ENCODE measurements around the gene HOXD10. TPM values are rescaled to one million over a fixed set of nuclear protein-coding genes. Genes with fewer than 3 reads are reported as not detected.

HOXD10 gene
- total RNA-seq, 1 donor = not detected

DNA sequence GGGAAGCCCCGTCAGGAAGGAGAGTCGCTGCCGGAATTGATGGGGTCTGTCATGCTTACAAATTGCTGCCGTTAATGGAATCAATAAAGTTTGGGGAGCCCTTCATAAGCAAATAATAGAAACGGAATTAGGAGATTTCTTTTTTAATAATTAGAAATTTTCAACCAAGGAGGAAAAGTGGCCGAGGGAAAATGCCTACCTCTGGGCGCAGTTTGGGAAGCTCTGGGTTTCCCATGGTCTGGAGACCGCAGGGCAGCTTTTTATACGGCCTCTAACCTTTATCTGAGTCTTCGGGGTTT, 34.1 kb upstream of the HOXD10 start:
- no peak for DNase-seq (ENCODE audit: low read depth in 2 of 3, low spot score in 2 of 3)

DNA sequence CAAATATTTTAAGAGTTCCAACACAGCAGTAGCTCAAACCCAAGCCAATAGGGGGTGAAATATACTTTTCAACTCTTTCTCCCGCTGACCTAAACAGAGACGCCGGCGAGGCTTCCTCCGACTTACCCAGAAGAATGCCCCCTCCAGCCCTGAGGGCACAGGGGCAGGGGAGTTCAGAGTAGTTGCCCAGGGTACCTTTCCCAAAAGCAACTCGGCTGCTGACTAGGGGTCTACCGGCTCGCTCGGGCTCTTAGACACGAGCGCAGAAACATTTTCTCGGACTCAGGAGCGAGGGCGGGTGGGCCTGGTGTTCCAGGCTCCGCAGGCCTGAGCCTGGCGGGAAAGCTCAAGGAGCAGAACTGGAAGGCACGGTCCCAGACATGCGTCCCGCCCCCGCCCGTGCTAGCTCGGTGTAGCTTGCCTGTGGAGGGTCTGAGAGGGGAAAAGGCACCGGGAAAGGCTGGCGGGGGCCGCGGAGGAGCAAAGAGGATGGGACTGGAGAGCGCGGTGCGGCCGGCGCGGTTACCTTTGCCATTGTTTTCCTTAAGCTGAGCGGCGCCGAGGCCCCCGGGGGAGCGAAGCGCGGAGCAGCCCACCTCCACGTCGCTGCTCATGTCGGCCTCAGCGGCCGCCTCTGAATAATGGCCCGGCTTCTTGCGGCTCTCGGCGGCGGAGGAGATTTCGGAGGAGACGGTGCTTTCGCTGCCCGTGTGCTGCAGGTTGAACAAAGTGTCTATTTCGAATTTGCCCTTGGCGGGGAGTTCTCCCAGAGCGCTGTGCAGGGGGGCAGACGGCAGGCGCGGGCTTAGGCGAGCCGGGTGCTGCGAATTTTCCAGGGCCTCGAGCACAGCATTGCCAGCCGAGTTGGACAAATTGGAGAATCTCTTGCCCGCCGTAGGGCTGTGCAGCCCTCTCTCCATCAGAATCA, 33.5 kb upstream of the HOXD10 start:
- DNase-seq (ENCODE audit: low read depth in 2 of 3, low spot score in 2 of 3) = no peak

DNA sequence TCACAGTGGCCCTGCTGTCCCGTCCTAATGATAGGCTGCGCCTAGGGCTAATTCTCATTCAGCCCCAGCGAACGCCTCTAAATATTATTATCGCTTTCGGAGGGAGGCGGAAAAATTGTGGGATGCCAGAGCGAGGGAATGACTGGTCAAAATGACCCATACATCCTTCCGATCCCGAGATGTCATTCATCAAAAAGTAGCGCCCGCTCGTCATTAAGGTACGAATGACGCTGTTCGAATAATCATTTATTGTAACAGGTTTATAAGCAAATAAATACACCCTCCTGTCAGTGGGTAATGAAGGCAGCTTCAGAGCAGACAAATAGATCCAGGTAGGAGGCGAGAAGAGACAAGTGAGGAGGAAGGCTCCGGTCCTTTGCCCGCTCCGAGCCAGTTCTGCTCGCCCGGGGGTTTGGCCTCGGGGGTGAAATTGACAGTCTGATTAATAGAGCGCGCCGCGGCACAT, 32.7 kb upstream of the HOXD10 start, which contains the start of gene EVX2:
Gene EVX2 (minus strand): TSS at position 167 of the 466 bp plus-strand sequence. CDS start 186 bp downstream, outside the sequence.
- no peak for DNase-seq (ENCODE audit: low read depth in 2 of 3, low spot score in 2 of 3)

DNA sequence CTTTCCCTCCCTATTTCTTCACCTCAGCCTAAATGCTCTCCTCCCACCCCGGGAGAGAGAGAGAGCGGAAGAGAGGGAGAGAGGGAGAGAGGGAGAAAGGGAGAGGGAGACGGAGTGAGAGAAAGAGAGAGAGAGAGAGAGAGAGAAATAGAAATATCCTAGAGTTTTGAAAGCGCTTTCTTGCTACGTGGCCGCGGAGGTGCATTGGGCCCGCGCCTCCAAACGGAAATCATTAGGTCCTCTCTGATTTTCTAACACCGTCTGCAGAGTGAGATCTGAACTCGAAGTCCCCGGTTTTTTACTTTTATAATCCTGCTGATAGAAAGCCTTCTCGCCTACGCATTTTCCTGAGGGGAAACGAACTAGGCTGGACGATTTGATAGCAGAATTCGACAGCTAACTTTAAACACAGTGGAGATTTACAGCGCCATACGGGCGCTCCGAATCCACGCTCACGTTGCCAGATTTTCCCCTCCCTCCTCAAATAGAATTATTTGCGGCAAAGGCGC, 31.9 kb upstream of the HOXD10 start:
- no peak for DNase-seq (ENCODE audit: low read depth in 2 of 3, low spot score in 2 of 3)

DNA sequence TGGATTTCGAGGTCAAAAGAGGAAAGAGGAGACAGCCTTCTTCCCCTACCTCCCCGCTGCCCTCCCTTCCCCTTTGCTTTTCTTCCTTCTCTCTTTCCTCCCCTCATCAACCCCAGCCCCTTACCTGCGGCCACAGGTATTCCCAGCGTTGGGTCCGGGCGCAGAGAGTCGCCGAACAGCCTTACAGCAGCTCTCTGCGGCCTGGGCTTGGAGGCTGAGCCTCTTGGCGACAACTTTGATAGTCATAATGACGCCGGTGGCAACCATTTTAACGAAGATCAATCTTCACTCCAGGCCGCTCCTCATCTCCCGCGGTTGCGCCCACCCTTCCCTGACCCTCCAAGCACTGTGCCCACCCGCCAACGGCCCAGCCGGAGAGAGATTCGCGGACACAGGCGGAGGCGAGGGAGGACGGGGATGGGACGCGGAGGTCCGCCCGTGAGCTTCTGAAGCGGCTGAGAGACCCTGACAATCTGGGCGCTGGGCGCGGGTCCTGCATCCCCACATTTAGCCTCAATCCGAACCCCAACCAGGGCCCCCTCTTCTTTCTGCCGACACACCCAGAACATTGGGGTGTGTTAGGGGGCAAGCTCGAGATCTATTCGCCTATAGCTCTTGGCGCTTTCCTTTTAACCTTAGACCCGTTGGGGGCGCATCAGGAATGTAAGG, 31.3 kb upstream of the HOXD10 start:
- DNase-seq (ENCODE audit: low read depth in 2 of 3, low spot score in 2 of 3) = no peak

DNA sequence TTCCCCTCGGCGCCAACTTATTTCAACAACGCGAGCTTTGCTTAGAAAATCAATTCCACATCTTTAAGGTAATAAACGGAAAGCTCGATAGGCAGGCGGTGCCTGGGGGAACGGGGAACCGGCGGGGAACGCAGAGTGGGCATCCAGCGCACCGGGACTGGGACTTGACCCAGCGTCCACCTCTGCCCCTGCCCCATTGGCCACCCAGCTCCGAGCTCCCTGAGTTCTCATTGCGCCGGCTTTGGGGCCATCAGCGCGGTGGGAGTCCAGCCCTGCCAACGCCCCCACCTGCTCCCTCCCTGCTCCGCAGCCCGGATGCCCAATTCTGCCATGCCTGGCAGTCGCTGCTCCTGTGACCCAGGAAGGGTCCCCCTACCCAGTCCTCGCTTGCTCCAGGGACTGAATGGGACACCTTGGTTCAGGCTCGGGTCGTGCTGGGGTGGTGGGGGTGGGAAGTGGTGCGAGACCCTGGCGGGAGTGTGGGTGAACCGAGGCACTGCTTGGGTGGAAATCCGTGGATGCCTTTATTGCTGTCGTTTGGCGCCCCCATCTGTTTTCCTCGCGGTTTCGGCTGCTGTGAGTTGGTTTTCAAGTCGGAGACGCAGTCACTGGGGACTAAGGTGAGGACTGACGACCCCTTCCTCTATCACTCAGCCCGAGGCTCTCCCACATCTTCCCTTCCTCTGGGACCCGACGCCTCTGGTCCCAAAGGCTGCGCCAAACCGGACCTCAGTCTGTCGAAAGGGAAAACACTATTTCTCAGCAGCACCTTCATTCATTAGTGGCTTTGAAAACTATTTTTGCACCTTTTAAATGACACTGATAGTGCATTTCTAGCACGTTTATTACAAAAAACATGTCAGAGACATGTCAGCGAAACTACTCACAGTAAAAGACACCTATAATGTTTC, 30.5 kb upstream of the HOXD10 start:
- DNase-seq (ENCODE audit: low read depth in 2 of 3, low spot score in 2 of 3) = no peak

DNA sequence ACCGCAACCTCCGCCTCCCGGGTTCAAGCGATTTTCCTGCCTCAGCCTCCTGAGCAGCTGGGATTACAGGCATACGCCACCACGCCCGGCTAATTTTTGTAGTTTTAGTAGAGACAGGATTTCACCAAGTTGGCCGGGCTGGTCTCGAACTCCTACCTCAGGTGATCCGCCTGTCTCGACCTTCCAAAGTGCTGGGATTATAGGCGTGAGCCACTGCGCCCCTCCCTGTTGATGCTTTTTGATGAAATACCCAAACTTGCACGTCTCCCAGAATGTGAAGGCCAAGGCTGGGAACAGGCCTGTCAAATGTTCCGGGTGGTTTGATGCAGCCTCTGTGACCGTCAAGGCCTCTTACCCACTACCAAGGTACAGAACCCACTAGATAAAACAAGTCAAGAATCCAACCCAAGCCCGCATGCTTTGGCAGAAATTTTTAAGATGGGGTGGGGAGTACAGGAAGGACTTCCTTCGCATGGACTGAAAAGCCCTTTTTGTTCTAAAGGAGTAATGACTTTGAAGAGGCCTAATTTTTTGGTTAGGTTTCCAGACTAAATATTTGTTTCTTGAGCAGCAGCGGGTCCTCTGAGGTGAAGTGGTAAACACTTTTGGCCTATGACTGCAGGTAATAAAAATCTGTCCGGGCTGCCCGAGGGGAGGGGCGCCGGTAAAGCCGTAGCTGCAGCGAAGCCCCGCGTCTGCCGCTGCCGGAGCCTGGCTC, 29.1 kb upstream of the HOXD10 start:
- DNase-seq (ENCODE audit: low read depth in 2 of 3, low spot score in 2 of 3) = no peak

DNA sequence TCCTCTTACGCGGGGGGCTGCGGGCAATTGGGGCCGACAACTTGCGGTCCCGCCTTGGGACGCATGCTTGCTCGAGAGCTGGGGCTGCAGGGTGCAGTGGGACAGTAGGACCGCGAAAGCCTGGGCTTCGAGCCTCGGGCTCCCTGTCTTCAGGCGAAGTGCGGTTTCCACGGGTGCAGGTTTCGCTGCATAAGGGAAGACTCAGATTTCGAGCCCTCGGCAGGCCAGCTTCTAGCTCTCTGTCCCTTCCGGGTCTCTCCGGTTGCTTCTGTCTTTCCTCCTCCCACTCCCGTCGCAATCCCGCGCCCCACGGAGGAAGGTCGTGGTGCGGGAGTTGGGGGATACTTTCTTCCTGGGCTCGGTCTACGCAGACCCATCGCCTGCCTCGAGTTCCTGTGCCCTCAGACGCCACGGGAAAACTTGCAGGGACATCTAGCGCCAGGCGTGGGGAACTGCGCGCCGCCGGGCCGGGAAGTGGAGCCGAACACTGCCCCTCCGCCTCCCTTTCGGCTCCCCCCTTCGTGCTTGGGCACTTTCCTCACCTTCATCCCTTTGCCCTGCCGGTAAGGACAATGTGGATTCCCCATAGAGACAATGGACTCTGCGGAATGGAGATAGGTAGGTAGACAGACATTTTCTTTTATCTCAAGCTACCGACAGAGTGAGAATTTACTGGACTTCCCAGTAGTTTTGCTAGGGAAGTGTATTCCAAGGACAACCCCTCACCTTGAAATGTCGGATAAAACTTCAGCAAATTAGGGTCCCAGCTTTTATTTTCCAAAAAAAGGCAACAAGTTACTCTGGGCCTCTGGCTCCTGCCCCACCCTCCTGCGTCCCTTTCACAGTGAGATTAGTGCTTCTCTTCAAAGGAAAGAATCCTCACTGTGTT, 28.3 kb upstream of the HOXD10 start:
- DNase-seq (ENCODE audit: low read depth in 2 of 3, low spot score in 2 of 3) = no peak

DNA sequence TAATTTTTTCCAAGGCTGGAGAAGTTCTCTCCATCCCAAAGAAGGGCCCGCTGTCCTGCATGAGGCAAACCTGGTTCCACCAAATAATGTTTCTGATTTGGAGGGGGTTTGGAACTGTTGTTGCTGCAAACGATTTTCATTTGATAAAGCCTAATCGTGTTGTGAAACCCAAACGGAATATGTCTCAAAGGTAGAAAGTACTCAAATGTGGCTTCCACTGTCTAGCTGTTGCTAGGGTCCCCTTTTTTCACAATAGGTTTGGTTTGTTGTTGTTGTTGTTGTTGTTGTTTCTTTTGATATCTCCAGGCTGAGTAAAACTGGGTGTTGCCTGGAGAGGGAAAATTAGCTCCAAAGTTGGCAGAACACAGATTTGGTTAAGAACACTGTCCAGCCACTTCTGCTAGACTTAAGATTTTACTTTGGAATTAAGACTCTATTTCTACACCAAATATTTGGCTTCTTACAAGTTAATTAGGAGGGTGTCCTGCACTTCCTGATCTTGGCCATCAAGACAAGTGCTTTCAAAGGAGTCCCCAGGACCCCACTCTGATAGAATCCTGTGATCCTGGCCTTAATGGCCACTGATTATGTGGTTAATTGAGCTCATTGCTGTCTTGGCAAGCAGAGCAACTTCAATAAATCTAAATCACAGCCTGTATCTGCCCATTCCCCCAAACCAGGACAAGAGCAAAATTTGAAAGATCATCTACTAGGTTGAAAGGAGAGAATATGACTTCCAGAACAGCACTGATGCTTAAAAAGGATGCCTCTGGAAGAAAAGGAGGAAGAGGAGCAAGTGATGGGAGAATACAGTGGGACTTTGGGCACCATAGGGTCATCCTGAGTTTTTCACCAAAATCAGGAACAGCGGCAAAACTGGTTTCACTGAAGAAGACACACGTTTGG, 27.4 kb upstream of the HOXD10 start:
- no peak for DNase-seq (ENCODE audit: low read depth in 2 of 3, low spot score in 2 of 3)

DNA sequence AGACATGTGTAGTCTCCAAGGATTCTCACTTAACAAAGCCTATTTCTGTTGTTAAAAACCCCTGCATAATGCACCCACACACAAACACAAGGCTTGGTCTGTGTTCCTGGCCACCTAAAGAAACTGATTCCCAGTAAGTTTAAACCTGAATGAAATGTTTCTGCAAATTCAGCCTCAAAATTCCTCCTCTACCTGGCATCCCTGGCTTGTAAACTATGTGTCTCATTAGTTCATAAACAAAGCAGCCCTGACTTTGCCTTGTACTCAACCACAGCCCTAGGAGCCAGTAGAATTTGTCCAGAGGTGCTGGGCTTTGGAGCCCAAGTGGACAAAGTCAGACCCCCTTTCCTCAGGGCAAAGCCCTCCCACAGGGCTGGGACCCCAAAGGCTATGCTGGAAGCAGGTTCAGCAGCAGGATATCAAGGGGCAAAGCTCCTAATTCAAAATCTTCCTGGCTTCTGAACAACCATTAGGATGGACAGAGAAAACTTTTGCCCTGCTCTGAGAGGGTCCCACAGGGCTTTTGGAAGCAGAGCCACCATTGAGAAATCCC, 26.7 kb upstream of the HOXD10 start:
- DNase-seq (ENCODE audit: low read depth in 2 of 3, low spot score in 2 of 3) = no peak

DNA sequence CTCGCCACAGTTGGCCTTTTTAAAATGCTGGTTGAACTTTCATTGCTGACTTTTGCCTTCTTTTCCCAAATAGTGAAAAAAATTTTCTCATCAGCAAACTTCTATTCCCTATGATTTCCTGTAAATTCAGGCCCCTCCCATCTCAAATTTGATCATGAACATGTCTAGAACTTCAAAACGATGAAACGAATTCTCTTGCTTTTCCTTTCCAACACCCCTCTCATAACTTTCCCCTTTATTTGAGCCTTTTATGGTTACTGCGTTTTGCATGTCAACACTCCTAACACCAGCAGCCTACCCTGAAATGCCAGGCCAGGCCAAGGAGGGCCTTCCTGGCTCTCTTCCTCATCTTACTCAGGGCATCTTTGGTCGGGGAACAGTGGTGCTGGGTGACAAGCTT, 25.7 kb upstream of the HOXD10 start:
- DNase-seq (ENCODE audit: low read depth in 2 of 3, low spot score in 2 of 3) = no peak

DNA sequence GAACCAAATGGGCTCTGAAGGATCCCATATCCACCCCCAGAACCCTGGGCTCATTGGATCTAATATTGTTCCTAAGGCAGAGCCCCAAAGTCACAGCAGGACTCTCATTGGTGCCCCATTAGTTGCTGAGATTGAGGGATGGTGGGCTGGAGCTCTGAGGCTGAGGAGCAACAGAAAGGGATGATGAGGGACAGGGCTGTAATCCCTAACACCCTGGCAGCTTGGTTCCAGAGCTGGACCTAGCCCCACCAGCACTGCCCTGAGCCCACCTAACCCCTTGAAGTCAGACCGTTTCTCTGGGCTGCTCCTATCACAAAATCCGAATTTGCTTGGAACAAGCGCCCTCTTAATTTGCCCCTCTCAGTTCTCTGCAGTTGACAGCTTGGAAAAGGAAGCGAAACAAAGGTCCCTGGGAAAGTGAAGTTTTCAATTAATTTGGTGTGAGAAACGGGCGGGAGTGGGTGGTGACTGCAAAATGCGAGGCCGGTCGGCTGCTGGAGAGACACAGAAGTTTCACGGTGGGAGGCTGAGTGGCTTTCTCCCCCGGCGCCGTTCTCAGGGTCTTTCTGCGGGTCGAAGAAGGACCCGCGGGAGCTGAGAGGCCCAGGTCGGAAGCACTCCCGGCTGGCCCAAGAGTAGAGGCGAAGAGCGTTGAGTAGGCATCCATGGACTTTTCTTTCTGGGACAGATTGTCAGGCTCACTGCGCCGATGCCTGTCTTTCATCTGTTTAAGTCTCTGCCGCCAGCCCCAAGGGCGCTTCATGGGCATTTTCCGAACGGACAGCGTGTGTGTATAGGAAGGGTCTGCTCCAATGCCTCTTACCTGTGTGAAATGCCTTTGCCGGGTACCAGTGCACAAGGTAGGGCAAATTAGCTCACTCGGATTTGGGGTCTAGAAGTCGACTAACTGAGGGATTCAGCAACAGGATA, 25.0 kb upstream of the HOXD10 start:
- no peak for DNase-seq (ENCODE audit: low read depth in 2 of 3, low spot score in 2 of 3)

DNA sequence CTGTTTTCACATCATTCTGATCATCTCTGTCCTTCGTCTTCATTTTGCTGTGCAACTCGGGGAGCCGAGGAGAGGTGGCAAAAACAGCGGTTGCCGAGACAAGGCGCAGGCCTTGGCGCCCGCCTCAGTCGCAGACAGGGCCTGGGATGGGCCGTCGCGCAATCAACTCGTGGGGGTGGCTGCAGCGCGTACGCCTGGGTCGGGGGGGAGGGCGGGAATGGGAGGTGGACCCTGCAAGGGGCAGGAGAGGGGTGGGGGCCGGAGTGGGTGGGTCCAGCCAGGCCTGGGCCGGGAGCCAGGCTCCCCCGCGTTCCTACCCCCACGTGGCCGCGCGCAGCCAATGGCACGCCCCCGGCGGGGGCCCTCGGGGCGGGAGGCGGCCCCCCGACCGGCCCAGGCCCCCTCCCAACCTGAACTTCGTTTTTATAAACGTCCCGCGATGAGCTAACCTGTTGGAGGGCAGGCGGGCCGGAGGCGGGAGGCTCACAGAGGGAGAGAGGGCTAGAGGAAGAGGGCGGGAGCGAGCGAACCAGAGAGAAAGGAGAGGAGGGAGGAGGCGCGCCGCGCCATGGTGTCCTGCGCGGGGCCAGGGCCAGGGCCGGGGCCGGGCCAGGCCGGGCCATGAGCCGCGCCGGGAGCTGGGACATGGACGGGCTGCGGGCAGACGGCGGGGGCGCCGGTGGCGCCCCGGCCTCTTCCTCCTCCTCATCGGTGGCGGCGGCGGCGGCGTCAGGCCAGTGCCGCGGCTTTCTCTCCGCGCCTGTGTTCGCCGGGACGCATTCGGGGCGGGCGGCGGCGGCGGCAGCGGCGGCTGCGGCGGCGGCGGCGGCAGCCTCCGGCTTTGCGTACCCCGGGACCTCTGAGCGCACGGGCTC, 24.1 kb upstream of the HOXD10 start, which contains the start of gene HOXD13:
Gene HOXD13 (plus strand): TSS at position 452 of the 875 bp plus-strand sequence. CDS start 170 bp downstream, at position 622.
- no peak for DNase-seq (ENCODE audit: low read depth in 2 of 3, low spot score in 2 of 3)

DNA sequence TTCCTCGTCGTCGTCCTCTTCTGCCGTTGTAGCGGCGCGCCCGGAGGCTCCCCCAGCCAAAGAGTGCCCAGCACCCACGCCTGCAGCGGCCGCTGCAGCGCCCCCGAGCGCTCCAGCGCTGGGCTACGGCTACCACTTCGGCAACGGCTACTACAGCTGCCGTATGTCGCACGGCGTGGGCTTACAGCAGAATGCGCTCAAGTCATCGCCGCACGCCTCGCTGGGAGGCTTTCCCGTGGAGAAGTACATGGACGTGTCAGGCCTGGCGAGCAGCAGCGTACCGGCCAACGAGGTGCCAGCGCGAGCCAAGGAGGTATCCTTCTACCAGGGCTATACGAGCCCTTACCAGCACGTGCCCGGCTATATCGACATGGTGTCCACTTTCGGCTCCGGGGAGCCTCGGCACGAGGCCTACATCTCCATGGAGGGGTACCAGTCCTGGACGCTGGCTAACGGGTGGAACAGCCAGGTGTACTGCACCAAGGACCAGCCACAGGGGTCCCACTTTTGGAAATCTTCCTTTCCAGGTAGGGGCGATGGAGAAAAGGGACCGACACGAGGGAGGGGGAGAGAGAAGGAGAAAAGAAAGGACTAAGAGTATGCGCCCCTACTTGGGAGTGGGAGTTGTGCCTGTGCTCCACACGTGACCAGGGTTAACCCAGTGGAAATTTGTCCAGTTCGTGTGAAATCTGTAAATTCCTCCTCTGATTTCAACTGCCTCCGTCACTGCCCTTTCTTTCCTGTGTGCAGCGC, 23.3 kb upstream of the HOXD10 start:
- no peak for DNase-seq (ENCODE audit: low read depth in 2 of 3, low spot score in 2 of 3)

DNA sequence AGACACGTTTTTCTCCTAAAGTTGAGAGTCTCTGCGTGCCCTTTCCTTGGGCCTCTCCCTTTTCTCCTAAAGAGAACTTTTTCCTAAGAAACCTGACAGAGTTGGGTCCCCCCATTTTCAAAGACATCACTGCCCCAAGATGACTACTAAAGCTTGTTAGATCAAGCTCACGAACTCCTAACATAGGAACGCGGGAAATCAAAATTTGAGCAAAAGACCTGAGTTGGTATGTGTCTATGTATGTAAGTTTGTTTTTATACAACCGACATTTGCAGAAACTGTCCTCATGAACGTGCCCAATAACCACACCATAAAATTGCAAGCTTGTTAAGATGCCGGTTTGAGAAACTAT, 22.7 kb upstream of the HOXD10 start:
- no peak for DNase-seq (ENCODE audit: low read depth in 2 of 3, low spot score in 2 of 3)
